OCI-LY1 (cell line): ENCODE data around the gene SHROOM3.

Source experiments
- H2AFZ ChIP-seq: fragments of 200-600 bp; sonication (generic), shearing (Covaris generic); 2 replicates; pipeline ENCODE4 v1.6.0; 2014; ENCODE audit warnings: antibody characterized with exemption, mild to moderate bottlenecking, low read length
- H3F3A ChIP-seq: fragments of 200-600 bp; sonication (generic), shearing (Covaris generic); 2 replicates; pipeline ENCODE4 v1.6.0; 2014; ENCODE audit warnings: mild to moderate bottlenecking, antibody characterized with exemption, low read length, moderate library complexity; ENCODE audit not compliant: insufficient read depth
- H3K27ac ChIP-seq: fragments of 200-600 bp; sonication (generic); 2 replicates; pipeline ENCODE4 v1.5.1; 2014; ENCODE audit warnings: low read length, mixed run types, mild to moderate bottlenecking, low read depth; ENCODE audit not compliant: poor library complexity, severe bottlenecking
- H3K27me3 ChIP-seq: fragments of 200-600 bp; sonication (generic); 2 replicates; pipeline ENCODE4 v1.6.0; 2014; ENCODE audit warnings: antibody characterized with exemption, mild to moderate bottlenecking, low read length, moderate library complexity; ENCODE audit not compliant: insufficient read depth
- H3K36me3 ChIP-seq: fragments of 200-600 bp; sonication (generic); 2 replicates; pipeline ENCODE4 v1.6.1; 2014; ENCODE audit warnings: mild to moderate bottlenecking, antibody characterized with exemption, low read length, moderate library complexity, mixed read lengths; ENCODE audit not compliant: insufficient read depth
- H3K4me1 ChIP-seq: fragments of 200-600 bp; sonication (generic); 2 replicates; pipeline ENCODE4 v1.5.1; 2014; ENCODE audit warnings: mild to moderate bottlenecking, low read length, moderate library complexity; ENCODE audit not compliant: insufficient read depth, severe bottlenecking
- H3K4me2 ChIP-seq: fragments of 200-600 bp; sonication (generic), shearing (Covaris generic); 2 replicates; pipeline ENCODE4 v1.6.1; 2014; ENCODE audit warnings: low read length
- H3K4me3 ChIP-seq: fragments of 200-600 bp; sonication (generic); 2 replicates; pipeline ENCODE4 v1.5.1; 2014; ENCODE audit warnings: low read length, low read depth, mild to moderate bottlenecking, mixed read lengths; ENCODE audit not compliant: poor library complexity, severe bottlenecking
- H3K79me2 ChIP-seq: fragments of 200-600 bp; shearing (Covaris generic); 2 replicates; pipeline ENCODE4 v1.6.1; 2016; ENCODE audit warnings: mixed run types, low read length, mixed read lengths; ENCODE audit not compliant: insufficient read depth
- H3K9ac ChIP-seq: fragments of 200-600 bp; sonication (generic), shearing (Covaris generic); 2 replicates; pipeline ENCODE4 v1.6.1; 2014; ENCODE audit warnings: mild to moderate bottlenecking, low read length, mixed read lengths
- H3K9me2 ChIP-seq: fragments of 200-600 bp; sonication (generic), shearing (Covaris generic); 2 replicates; pipeline ENCODE4 v1.6.1; 2014; ENCODE audit warnings: low read depth, mild to moderate bottlenecking, low read length, mixed read lengths
- H3K9me3 ChIP-seq: fragments of 200-600 bp; shearing (Covaris generic); 2 replicates; pipeline ENCODE4 v1.6.1; 2014; ENCODE audit warnings: low read length, mixed read lengths
- H4K20me1 ChIP-seq: fragments of 200-600 bp; sonication (generic), shearing (Covaris generic); 2 replicates; pipeline ENCODE4 v1.6.0; 2016; ENCODE audit warnings: mild to moderate bottlenecking, low read length; ENCODE audit not compliant: insufficient read depth
- CTCF ChIP-seq: fragments of 200-600 bp; sonication (generic), shearing (Covaris generic); IDR thresholded peaks from 2 replicates; pipeline ENCODE4 v1.5.1; 2017; ENCODE audit warnings: mild to moderate bottlenecking, antibody characterized with exemption, low read length, moderate library complexity, mixed read lengths
- EZH2 ChIP-seq: fragments of 200-600 bp; sonication (generic), shearing (Covaris generic); IDR thresholded peaks from 2 replicates; pipeline ENCODE4 v1.8.0; 2017; ENCODE audit warnings: borderline replicate concordance, mixed run types, mild to moderate bottlenecking, antibody characterized with exemption, low read length, moderate library complexity, mixed read lengths

SHROOM3 gene

GRCh38 chr4:76544725-76545124, 109.7 kb downstream of the SHROOM3 start:
- no peak overlapping the region for H3K4me2 ChIP-seq
- H3K27ac ChIP-seq = no peak overlapping the region
- no peak overlapping the region for H2AFZ ChIP-seq
- H4K20me1 ChIP-seq = no peaks in the 10 kb centered on the region
- no peaks in the 10 kb centered on the region for H3K4me1 ChIP-seq
- H3F3A ChIP-seq = no peaks in the 10 kb centered on the region
- no peaks in the 10 kb centered on the region for H3K27me3 ChIP-seq
- no peaks in the 10 kb centered on the region for H3K36me3 ChIP-seq
- H3K9me3 ChIP-seq = no peaks in the 10 kb centered on the region
- TF ChIP-seq EZH2 = no peak
- TF ChIP-seq CTCF = no peak
- H3K79me2 ChIP-seq = no peaks in the 10 kb centered on the region
- no peaks in the 10 kb centered on the region for H3K9me2 ChIP-seq
- no peak overlapping the region for H3K9ac ChIP-seq
- no peak overlapping the region for H3K4me3 ChIP-seq

GRCh38 chr4:76545226-76545884, 110.3 kb downstream of the SHROOM3 start:
- TF ChIP-seq EZH2 (no peak), CTCF (no peak)
- H3K9ac ChIP-seq = no peak overlapping the region
- no peaks in the 10 kb centered on the region for H3K9me2 ChIP-seq
- no peak overlapping the region for H3K4me2 ChIP-seq
- no peaks in the 10 kb centered on the region for H4K20me1 ChIP-seq
- no peak overlapping the region for H3K27ac ChIP-seq
- H3K9me3 ChIP-seq = no peaks in the 10 kb centered on the region
- H3K79me2 ChIP-seq = no peaks in the 10 kb centered on the region
- H3K4me3 ChIP-seq = no peak overlapping the region
- no peak overlapping the region for H2AFZ ChIP-seq
- H3K36me3 ChIP-seq = no peaks in the 10 kb centered on the region
- H3K4me1 ChIP-seq = no peaks in the 10 kb centered on the region
- H3K27me3 ChIP-seq = no peaks in the 10 kb centered on the region
- no peaks in the 10 kb centered on the region for H3F3A ChIP-seq

GRCh38 chr4:76546327-76546726, 111.3 kb downstream of the SHROOM3 start:
- Histone ChIP-seq H3K36me3 (no peaks in the 10 kb centered on the region), H4K20me1 (no peaks in the 10 kb centered on the region), H3K4me1 (no peaks in the 10 kb centered on the region), H3K27me3 (no peaks in the 10 kb centered on the region), H3F3A (no peaks in the 10 kb centered on the region), H3K27ac (no peak overlapping the region), H3K4me2 (no peak overlapping the region), H3K9me3 (no peaks in the 10 kb centered on the region), H3K9me2 (no peaks in the 10 kb centered on the region), H3K79me2 (no peaks in the 10 kb centered on the region), H3K9ac (no peak overlapping the region), H2AFZ (no peak overlapping the region), H3K4me3 (no peak overlapping the region)
- TF ChIP-seq CTCF (no peak), EZH2 (no peak)
